GM03348 (cell line): ENCODE measurements around the gene SMC5.
"Not testable (repeated sequence)": the region's sequence is repeated elsewhere in the genome, so short reads cannot be mapped to it uniquely, and the experiment has no call there.

Source experiments
- DNase-seq: peaks from one replicate; pipeline ENCODE4 v3.0.0; 2012; ENCODE audit warnings: low spot score

Gene SMC5

DNA sequence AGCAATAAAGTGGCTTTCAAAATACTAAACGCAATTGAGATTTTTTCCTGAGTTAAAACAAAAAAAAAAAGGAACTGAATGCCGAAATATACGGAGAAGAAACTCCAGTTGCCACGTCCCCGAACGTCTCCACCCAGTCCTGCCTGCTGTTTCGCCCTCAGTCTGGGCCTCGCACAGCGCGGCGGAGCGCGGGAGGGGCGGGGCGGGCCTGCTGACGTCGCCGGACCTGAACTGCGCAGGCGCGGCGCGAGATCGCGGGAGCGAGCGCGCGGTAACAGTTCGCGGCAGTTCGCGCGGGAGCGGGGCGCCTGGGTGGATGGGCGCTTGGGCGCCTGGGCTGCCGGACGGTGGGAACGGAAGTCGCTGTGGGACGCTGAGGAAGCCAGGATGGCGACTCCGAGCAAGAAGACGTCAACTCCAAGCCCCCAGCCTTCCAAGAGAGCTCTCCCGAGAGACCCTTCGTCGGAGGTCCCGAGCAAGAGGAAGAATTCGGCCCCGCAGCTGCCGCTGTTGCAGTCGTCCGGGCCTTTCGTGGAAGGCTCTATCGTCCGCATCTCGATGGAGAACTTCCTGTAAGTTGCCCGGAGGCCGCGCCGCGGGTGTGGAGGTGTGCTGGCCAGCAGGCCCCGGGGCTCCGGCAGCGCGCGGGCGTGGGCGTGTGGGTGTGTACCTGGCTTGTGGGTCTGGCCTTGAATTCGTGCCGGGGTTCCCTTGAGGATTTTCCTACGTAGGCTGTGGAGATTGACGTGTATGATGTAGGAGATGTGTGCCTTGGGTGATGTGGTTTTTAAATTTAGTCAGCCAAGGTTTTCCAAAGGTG, at the start of gene SMC5:
Gene SMC5 (plus strand): TSS at position 287 of the 820 bp plus-strand sequence. CDS start 101 bp downstream, at position 388.
- peak; percentile 97 for DNase-seq

DNA sequence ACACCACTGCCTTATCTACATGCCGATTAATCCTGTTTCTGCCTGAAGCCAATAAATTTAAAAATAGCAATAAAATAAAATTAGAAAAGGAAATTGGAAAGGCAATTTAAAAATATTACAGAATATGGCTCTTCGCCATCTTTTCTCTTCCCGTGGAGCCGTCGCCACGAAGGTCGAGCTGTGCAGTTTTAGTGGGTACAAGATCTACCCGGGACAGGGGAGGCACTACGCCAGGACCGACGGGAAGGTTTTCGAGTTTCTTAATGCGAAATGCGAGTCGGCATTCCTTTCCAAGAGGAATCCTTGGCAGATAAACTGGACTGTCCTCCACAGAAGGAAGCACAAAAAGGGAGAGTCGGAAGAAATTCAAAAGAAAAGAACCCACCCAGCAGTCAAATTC, 41.7 kb upstream of the SMC5 start:
- no peak for DNase-seq

DNA sequence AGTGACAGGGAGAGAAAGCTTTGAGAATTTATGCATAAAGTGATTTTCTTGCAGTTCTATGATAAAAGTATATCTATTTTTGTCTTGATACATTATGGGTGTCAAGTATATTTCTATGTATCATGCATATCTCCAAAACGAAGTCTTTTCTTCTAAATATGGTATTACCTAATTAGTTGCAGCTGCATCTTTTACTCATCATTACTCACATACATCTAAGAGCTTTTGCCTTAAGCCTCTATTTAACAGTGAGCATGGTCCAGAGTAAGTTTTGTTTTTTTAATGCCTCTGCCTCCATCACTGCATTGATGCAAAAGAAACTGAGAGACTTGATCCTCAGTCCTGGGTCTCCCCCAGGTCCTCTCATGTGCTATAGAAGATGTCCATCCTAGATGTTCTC, 40.0 kb upstream of the SMC5 start:
- peak; percentile 54 for DNase-seq

DNA sequence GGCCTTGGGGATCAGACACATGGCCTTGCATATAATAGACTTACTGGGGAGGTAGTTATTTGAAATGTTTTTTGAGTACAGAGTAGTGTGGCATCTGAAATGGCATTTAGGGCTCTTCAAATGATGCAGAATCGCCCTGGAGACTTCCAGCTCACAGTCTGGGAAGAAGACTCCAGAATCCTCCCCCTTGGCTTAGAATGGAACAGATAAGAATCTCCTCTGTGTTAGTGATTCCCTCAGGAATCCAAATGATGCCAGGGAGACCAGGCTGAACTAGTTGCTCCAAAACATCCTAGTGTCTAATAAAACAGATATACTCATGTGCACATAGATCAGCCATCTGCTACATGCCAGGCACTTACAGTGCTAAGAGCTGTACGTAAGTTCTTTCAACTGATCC, 38.6 kb upstream of the SMC5 start:
- DNase-seq: no peak

DNA sequence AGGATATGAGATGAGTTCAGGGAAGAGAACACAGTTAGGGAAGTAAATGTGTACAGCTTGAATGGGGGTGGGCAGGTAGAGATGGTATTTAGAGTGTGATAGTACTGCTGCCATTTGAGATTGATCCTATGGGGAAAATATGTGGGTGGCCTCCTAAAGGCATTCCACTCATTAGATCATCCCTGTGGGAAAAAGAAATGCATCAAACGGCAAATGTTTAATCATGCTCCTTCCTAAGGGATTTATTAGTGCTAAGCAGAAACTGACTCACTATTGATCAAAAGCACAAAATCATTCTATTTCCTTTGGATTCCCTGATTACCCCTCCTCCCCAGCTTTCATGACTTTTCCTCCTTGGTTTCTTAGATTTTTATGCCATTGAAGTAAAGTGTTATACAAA, 36.4 kb upstream of the SMC5 start:
- peak; percentile 12 for DNase-seq

DNA sequence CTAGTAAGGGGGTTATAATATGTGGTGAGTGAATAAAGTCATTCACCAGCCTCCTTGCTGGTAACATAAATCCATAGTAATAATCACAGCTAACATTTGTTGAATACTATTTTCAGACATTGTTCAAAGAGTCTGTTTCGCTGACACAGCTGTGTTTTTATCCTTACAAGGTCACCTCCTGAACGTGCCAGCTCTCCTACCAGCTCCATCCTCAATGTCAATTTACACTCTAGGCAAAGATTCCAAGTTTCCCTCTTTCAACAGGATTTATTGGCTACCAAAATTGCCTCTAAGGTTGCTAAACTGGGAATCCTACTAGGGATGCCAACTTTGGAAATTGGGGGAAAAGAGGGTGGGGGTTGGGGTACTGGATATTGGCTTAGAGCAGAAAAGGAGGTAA, 30.7 kb upstream of the SMC5 start:
- no peak for DNase-seq

DNA sequence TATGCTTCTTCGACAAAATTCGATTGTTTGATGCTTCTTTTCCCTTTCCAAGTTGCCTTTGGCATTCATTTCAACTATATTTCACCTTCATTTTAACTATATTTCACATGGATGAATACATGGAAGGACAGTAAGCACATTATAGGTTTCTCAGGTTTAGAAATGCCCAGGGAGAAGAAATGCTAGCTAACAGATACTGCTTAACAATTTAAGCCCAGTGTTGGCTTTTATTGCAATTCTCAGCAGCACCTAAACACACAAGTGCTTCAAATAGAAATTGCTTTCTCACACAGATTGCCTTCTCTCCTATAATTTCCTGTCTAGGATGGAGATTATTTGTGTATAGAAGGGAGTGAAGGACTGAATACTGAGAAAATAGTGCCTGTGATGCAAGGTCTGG, 30.2 kb upstream of the SMC5 start:
- DNase-seq: no peak

DNA sequence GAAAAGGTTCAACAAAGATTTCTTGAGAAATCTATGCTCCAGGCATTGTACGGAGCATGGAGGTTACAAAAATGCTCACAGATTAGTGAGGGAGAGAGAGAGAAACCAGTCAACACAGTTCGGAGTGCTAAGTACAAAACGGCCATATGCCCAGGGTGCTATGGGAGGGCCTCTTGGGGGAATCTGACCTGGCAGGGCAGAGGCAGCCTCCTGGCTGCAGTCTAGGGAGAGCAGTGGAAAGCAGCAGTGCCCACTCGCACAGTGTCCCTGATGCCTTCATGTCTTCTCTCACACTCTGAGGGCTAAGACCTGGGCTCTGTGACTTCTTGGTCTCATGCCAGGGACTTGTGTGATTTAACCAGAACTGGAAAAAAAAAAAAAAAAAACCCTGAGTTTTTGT, 29.8 kb upstream of the SMC5 start:
- no peak for DNase-seq

DNA sequence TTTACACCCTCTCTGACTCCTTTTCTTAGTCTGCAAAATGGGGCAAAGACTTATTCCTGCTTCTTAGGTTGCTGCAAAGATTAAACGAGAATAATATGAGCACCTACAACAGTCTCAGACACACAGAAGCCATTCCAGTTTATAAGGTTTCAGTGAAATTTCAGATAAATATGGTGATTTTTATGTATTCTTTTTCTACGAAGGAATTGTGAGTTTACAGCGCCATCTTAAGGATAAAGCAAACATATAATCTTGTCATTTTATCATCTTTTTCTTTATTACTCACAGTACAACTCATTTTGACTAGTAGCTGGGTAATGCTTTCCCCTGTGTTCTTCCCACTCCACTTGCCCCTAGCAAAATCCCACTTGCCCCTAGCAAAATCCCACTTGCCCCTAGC, 29.2 kb upstream of the SMC5 start:
- DNase-seq: peak; percentile 35

DNA sequence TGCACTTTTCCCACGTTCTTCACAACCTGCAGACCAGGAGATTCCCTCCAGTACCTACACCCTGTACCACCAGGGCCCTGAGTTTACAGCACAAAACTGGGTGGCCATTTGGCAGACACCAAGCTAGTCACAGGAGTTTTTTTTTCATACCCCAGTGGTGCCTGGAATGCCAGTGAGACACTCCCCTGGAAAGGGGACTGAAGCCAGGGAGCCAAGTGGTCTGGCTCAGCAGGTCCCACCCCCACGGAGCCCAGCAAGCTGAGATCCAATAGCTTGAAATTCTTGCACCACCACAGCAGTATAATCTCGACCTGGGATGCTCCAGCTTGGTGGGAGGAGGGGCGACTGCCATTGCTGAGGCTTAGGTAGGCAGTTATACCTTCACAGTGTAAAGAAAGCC, 26.3 kb upstream of the SMC5 start:
- DNase-seq: no peak

DNA sequence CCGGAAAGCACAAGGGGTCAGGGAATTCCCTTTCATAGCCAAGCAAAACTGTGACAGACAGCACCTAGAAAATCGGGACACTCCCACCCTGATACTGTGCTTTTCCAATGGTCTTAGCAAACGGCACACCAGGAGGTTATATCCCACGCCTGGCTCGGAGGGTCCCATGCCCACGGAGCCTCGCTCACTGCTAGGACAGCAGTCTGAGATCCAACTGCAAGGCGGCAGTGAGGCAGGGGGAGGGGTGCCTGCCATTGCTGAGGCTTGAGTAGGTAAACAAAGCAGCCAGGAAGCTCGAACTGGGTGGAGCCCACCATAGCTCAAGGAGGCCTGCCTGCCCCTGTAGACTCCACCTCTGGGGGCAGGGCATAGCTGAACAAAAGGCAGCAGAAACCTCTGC, 24.6 kb upstream of the SMC5 start:
- not testable (repeated sequence) for DNase-seq

DNA sequence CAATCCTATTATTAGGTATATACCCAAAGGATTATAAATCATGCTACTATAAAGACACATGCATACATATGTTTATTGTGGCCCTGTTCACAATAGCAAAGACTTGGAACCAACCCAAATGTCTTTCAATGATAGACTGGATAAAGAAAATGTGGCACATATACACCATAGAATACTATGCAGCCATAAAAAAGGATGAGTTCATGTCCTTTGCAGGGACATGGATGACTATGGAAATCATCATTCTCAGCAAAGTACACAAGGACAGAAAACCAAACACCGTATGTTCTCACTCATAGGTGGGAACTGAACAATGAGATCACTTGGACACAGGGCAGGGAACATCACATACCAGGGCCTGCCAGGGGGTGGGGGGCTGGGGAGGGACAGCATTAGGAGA, 12.8 kb upstream of the SMC5 start:
- not testable (repeated sequence) for DNase-seq

DNA sequence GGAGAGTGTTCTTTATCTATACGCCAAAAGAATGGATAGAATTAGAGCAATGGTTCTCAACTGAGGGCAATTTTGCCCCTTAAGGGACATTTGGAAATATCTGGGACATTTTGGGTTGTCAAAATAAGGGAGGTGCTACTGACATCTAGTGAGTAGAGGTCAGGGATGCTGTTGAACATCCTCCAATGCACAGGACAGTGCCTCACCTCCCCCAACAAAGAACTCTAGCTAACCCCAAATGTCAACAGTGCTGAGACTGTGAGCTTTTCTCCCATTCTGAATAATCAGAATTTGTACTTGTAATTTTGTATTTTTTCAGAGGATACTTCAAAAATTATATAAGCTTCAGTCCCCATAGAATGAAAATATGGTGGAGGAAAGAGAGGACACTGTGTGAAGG, 8.6 kb upstream of the SMC5 start:
- no peak for DNase-seq

DNA sequence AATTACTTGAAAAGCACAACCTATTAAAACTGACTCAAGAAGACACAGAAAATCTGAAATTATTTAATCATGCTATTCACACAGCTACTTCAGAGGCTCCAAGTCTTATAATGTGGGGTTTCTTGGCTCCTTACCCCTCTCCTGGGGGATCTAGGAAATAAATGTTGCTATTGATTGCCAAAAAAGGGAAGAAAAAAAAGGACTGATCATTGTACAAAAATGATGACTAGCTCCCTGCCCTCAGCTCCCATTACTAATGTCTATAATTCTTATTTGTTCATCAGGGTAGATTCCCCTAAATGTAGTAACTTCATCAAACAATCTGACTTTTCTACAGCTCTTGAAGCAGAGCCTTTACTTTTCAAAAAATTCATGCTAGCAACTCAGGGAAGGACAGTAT, 3.3 kb upstream of the SMC5 start:
- DNase-seq: peak; percentile 19

DNA sequence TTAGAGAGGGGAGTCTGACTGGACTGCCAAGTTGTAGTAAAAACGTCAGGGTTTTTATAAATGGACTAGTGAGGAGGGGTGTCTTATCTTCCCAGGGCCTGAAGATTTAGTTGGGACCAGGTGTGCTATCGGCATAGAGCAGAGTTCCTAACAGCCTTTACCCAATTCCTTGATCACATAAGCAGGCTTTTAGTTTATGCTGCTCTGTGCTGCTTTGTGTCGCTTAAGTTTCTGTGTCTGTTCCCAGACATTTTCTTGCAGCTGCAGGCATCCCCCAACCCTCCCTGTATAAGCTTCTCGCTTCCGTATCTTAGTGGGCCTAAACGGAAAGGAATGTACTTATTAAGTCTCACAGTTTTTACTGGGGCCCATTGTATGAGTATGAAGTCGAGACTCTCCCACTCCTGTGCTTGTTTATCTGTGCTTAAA, 2.6 kb upstream of the SMC5 start:
- peak; percentile 30 for DNase-seq

DNA sequence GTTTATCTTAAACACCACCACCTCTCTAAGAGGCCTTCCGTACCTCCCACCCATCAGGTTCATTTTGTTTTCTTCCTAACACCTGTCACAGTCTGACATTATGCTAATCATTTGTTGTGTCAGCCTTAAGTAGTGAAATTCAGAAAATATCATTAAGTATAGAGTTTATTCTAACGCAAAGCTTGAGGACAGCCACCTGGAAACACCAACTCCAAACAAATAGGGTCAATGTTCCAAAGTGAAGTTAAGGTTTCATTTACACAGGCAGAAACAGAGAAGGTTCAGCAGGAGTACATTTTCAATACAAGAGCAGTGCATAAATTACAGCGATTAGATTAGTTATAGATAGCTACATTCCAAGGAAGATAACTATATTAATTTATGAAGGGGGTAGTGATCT, 1.3 kb upstream of the SMC5 start:
- DNase-seq: no peak

DNA sequence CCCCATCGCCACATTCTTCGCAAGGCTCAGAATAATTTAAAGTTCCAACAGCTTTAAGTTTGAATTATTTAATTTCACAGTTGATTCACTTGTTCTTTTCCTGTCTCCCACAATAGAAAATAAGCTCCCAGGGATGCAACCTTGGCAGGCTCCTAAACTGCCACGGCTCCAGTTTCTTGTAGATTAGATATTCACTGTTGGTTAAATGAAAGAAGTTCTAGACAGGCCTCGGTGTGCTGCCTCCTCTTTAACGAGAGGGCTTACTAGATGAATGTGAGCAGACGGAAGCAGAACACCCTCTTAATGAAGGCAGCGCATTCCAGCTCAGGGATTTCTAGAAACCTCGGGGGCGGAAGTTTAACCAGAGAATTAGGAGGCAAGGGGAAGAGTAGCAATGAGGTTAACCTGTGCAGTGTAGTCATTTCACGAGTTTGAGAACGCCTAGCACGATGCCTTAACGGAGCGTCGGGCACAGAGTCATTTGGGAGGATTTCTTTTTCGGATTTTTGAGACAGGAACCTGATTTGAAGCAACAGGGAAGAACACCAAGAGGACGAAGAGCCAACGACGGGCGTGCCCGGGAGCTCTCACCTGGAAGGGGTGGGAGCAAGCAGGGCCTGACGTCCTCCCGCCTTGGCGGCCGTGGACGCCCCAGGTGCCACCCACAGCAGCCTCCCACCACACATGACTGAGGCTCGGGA, 637 bp upstream of the SMC5 start:
- peak; percentile 51 for DNase-seq

DNA sequence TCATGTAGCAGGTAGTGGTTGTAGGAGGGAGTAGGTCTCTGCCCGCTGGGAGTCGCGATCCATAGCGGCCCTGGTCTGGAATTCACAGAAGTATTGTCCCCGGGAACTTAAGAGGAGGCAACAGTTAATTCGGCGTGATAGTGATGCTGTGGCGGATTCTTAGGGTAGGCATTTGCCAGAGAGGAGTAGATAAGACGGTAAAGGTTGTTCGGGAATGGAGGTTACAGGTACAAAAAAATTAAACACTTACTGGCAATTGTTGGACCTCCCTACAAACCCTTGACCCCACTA, 679 bp downstream of the SMC5 start:
- DNase-seq: no peak

DNA sequence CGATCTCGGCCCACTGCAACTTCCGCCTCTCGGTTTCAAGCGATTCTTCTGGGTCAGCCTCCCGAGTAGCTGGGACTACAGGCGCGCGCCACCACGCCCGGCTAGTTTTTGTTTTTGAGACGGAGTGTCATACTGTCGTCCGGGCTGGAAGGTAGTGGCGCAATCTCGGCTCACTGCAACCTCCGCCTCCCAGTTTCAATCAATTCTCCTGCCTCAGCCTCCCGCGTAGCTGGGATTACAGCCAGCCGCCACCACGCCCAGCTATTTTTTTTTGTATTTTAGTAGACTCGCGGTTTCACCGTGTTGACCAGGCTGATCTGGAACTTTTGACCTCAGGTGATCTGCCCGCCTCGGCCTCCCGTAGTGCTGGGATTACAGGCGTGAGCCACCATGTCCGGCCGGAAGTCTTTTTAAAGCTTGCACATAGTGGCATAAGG, 1.2 kb downstream of the SMC5 start:
- DNase-seq: no peak

DNA sequence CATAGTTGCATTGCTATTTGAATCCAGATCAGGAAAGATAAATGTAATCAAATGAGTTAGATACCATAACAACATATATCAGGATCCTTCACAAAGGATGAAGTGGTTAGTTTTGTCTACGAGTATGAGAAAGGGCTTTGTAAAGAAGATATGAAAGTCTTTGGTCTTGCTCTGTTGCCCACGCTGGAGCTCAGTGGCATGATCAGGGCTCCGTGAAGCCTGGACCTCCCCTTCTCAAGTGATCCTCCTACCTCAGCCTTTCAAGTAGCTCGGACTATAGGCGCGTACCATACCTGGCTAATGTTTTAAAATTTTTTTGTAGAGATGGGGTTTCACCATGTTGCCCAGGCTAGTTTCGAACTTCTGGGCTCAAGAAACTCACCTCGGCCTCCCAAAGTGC, 1.8 kb downstream of the SMC5 start:
- DNase-seq: no peak

DNA sequence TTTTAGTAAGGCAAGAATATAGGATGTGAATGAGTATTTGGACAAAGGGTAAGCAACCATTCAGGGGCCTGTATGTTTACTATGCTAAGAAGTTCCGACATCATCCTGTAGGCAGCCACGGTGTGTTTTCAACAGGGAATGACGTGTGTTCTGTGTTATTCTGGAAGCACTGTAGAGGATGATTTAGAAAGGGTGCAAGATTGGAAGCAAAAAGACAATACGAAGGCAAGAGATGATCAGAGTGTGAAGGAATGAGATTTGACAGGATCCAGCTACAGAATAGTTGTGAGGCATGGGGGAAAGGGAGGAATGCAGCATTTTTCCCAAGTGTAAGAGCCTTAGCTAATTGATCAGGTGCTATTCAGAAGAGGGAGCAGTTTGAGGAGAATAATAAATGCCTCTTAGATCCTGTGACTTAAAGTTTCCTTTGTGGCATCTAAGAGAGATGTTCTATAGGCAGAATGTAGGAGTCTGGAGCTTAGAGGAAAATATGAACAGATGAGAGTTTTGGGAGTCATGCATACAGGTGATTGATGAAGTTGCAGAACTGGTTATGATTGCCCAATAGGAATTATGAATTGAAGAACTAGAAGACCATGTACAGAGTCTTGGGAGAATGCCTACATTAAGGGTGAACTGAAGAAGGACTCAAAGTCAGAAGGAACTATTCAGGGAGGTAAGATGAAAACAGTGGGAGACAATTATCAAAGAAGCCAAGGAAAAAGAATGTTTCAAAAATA, 2.5 kb downstream of the SMC5 start:
- no peak for DNase-seq

DNA sequence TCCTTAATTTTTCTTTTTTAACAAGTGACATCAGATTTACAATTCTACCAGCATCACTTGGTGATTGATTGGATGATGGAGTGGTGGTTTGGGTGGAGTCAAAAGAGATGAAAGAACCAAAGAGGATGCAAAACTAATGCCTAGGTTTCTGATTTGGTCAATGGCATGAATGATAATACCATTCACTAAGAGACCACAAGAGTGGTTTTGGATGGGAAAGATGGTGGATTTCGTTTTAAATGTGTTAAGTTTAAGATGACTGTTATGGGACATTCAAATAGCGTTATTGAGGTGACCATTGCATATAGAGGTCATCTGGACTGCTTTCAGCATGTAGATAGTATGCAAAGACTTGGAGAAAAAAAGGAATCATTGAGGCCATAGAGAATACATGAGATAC, 3.6 kb downstream of the SMC5 start:
- no peak for DNase-seq

DNA sequence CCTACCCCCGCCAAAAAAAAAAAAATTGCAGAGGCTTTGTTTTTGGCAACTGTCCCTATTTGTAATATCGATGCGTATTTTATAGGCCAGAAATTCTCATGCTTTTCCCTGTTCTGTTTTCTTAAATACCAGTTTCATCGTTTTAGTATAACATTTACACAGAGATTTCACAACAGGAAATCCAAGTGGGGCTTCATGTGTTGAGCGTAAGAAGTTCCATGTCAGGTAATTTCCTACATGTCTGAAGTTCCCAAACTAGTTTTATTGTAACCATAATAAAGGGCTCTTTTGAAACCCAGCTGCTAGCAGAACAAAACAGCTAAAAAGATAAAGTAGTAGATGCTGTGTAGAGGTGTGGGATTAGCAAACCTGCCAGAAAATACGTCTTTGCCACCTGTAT, 4.2 kb downstream of the SMC5 start:
- no peak for DNase-seq
